SK-N-MC (cell line): ENCODE results near the gene DCUN1D4.

Experiments used
- DNase-seq: peaks from one replicate; pipeline ENCODE4 v3.0.0-alpha.2; 2011; ENCODE audit warnings: low read depth, low spot score
- H3K27ac ChIP-seq: fragments of 200-600 bp; sonication (generic); 2 replicates; pipeline ENCODE4 v1.5.1; 2016; ENCODE audit warnings: mixed run types
- H3K36me3 ChIP-seq: fragments of 200-600 bp; sonication (generic); 2 replicates; pipeline ENCODE4 v1.6.1; 2017; ENCODE audit warnings: antibody characterized with exemption, low read length, mixed read lengths; ENCODE audit not compliant: insufficient read depth
- H3K4me3 ChIP-seq: fragments of 200-600 bp; sonication (generic); 2 replicates; pipeline ENCODE4 v1.5.1; 2016
- H3K9ac ChIP-seq: fragments of 200-600 bp; sonication (generic); 2 replicates; pipeline ENCODE4 v1.8.0; 2017; ENCODE audit warnings: mixed run types, mixed read lengths; ENCODE audit not compliant: insufficient read length
- H3K9me3 ChIP-seq: fragments of 200-600 bp; sonication (generic); 2 replicates; pipeline ENCODE4 v1.6.1; 2017; ENCODE audit warnings: low read depth, mild to moderate bottlenecking, antibody characterized with exemption, low read length, moderate library complexity, mixed read lengths
- EZH2 ChIP-seq: fragments of 200-600 bp; sonication (generic); IDR thresholded peaks from one replicate; pipeline ENCODE4 v1.6.1; 2017; ENCODE audit warnings: antibody characterized with exemption
- FOXP2 ChIP-seq: optimal IDR thresholded peaks from 2 replicates; pipeline ENCODE3; 2011; ENCODE audit warnings: mild to moderate bottlenecking, moderate library complexity; ENCODE audit not compliant: insufficient read depth; ENCODE audit errors: extremely low read length, control extremely low read depth
- POLR2AphosphoS5 ChIP-seq: IDR thresholded peaks from 2 replicates; pipeline ENCODE4 v1.6.1; 2012; ENCODE audit warnings: mild to moderate bottlenecking, low read depth, low read length, borderline replicate concordance

Gene DCUN1D4

DNA sequence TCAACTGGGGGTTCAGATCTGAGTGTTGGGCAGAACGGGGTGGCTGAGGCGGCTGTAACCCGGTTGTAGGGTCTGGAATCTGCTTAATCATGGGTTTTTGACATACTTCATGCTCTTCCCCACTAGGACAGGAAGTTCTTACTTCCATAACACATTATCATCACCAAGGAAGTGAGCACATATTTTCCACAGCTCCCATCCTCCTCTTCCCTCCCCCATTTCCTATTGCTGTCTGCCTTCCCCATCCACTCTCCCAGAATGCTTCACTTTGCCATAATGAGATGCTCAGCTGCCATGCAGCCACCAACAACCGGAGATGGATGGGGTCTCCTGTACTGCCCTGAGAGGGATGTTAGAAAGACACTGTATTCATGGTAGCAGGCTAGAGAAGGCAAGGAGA lies 6.4 kb upstream of the DCUN1D4 start:
- H3K9ac ChIP-seq, result no peak overlapping the region
- no peak for DNase-seq
- H3K9me3 ChIP-seq, result no peaks in the 10 kb centered on the region
- no peaks in the 10 kb centered on the region for H3K36me3 ChIP-seq
- TF ChIP-seq EZH2 (no peak), FOXP2 (no peak), POLR2AphosphoS5 (no peak)
- no peak overlapping the region for H3K4me3 ChIP-seq
- H3K27ac ChIP-seq, result no peak overlapping the region

- H3K9me3 ChIP-seq, result no peaks in the 10 kb centered on the region
- no peak overlapping the region for H3K9ac ChIP-seq
- H3K27ac ChIP-seq, result no peak overlapping the region
- DNase-seq, result no peak
- TF ChIP-seq FOXP2, result no peak
- TF ChIP-seq POLR2AphosphoS5, result no peak
- no peak for TF ChIP-seq EZH2
- H3K36me3 ChIP-seq, result no peaks in the 10 kb centered on the region
- no peak overlapping the region for H3K4me3 ChIP-seq
Observed at GRCh38 chr4:51840781-51841180, 2.2 kb upstream of the DCUN1D4 start.

GRCh38 chr4:51842167-51842553 lies 793 bp upstream of the DCUN1D4 start:
- TF ChIP-seq POLR2AphosphoS5, result no peak
- TF ChIP-seq FOXP2, result no peak
- TF ChIP-seq EZH2, result no peak
- no peak overlapping the region for H3K9ac ChIP-seq
- no peak overlapping the region for H3K27ac ChIP-seq
- H3K9me3 ChIP-seq, result no peaks in the 10 kb centered on the region
- no peak for DNase-seq
- peak overlapping the region; percentile 86 for H3K4me3 ChIP-seq
- H3K36me3 ChIP-seq, result no peaks in the 10 kb centered on the region

DNA sequence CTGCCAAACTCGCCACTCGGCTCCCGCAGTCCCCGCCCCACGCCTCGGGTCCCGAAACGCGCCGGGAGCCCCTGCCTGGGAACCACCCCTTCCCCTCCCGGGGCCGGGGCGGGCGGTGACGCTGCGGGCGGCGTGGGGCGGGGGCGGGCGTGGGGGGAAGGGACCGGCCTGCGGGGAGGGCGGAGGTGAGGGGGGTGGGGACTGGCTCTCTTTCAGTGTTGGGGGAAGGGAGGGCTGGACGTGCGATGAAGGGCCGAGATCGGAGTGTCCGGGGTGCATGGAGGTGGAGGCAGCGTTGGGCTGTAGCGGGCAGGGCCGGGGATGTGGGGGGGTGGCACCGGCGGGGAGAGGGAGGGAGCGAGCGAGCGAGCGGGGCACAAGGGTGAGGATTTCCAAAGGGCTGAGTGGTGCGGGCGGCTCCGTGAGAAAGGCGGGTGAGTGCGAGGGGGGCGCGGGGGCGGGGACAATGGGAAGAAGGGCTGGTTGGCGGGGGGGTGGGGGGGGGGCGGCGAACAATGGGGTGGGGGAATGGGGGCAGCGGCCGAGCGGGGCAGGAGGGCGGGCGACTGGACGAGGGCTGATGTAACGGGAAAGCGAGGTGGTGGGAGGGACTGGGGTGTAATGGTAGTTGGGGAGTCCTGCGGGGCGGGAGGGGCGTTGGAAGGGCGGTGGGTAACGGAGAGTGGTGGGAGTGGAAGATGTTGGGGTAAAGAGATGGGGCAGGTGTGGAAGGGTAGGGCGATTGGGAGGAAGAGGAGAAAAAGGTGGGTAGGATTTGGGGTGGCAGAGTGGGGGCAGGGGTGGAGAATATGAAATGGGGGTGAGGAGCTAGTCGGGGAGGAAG lies 578 bp downstream of the DCUN1D4 start:
- Histone ChIP-seq H3K4me3 (peak overlapping the region; percentile 86), H3K36me3 (no peaks in the 10 kb centered on the region), H3K9me3 (no peaks in the 10 kb centered on the region), H3K9ac (peak overlapping the region; percentile 32), H3K27ac (no peak overlapping the region)
- no peak for DNase-seq
- TF ChIP-seq FOXP2 (no peak), EZH2 (no peak), POLR2AphosphoS5 (no peak)

GRCh38 chr4:51844153-51845054 lies 1.5 kb downstream of the DCUN1D4 start:
- Histone ChIP-seq H3K9ac (no peak overlapping the region), H3K27ac (no peak overlapping the region), H3K36me3 (no peaks in the 10 kb centered on the region), H3K9me3 (no peaks in the 10 kb centered on the region), H3K4me3 (peak overlapping the region; percentile 86)
- TF ChIP-seq POLR2AphosphoS5, result peak; percentile 77; the same call in 1 of the 2 replicates
- TF ChIP-seq FOXP2, result no peak
- no peak for DNase-seq

DNA sequence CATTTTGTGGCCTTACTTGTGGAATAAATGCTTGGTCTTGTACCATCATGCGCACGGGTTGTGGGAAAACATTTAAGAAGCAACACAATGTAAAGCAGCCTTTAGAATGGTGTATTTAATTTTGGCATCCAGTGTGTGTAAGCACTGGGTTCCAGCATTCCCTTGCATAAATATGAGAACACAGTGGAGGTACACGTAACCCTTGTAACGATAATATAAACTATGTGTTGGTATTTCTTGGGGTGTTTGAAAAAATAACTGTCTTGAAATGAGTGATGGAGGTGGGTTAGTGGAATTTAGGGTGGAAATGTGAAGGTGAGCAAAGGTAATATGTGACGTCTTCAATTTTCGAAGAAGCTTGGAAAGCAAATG lies 2.1 kb downstream of the DCUN1D4 start:
- no peaks in the 10 kb centered on the region for H3K9me3 ChIP-seq
- no peak overlapping the region for H3K27ac ChIP-seq
- no peak for DNase-seq
- peak overlapping the region; percentile 86 for H3K4me3 ChIP-seq
- no peak overlapping the region for H3K9ac ChIP-seq
- TF ChIP-seq EZH2 (no peak), POLR2AphosphoS5 (no peak), FOXP2 (no peak)
- no peaks in the 10 kb centered on the region for H3K36me3 ChIP-seq

GRCh38 chr4:51845711-51846110 lies 2.8 kb downstream of the DCUN1D4 start:
- Histone ChIP-seq H3K9me3 (no peaks in the 10 kb centered on the region), H3K9ac (no peak overlapping the region), H3K27ac (no peak overlapping the region; the same call in 1 of the 2 replicates), H3K36me3 (no peaks in the 10 kb centered on the region), H3K4me3 (peak overlapping the region; percentile 86; the same call in 1 of the 2 replicates)
- TF ChIP-seq POLR2AphosphoS5 (no peak), EZH2 (no peak), FOXP2 (no peak)
- no peak for DNase-seq

GRCh38 chr4:51849430-51849829 lies 6.5 kb downstream of the DCUN1D4 start:
- Histone ChIP-seq H3K4me3 (no peak overlapping the region), H3K9ac (no peak overlapping the region), H3K27ac (no peak overlapping the region), H3K9me3 (no peaks in the 10 kb centered on the region), H3K36me3 (no peaks in the 10 kb centered on the region)
- TF ChIP-seq POLR2AphosphoS5, result no peak
- TF ChIP-seq FOXP2, result no peak
- no peak for TF ChIP-seq EZH2
- no peak for DNase-seq
